Osteoblast (primary cell): Measurements from ENCODE around the gene RASAL2. TPM values are rescaled to one million over a fixed set of nuclear protein-coding genes. Genes with fewer than 3 reads are reported as not detected.
A peak's percentile ranks its signal among the peaks of the same experiment; 100 is the strongest.

Source experiments
- DNase-seq: peaks from one replicate; pipeline ENCODE4 v3.0.0; 2011; ENCODE audit warnings: low spot score, mixed read lengths; ENCODE audit not compliant: insufficient read length; ENCODE audit errors: missing footprints
- H2AFZ ChIP-seq: 2 replicates; pipeline ENCODE4 v1.6.0; 2011; ENCODE audit warnings: mild to moderate bottlenecking, low read length
- H3K27ac ChIP-seq: 2 replicates; pipeline ENCODE4 v1.5.1; 2011; ENCODE audit warnings: mild to moderate bottlenecking, low read depth, low read length, moderate library complexity
- H3K27me3 ChIP-seq: 2 replicates; pipeline ENCODE4 v1.6.0; 2012; ENCODE audit warnings: mild to moderate bottlenecking, control low read depth, inconsistent platforms, low read length, moderate library complexity; ENCODE audit not compliant: insufficient read depth
- H3K36me3 ChIP-seq: 2 replicates; pipeline ENCODE4 v1.5.1; 2011; ENCODE audit warnings: mild to moderate bottlenecking, low read length, control low read depth, moderate library complexity; ENCODE audit not compliant: insufficient read depth
- H3K4me1 ChIP-seq: 2 replicates; pipeline ENCODE4 v1.5.1; 2011; ENCODE audit warnings: mild to moderate bottlenecking, low read length, control low read depth, moderate library complexity; ENCODE audit not compliant: insufficient read depth
- H3K4me2 ChIP-seq: 2 replicates; pipeline ENCODE4 v1.6.0; 2011; ENCODE audit warnings: mild to moderate bottlenecking, low read length; ENCODE audit not compliant: insufficient read depth
- H3K4me3 ChIP-seq: fragments of 200-600 bp; sonication (generic); 3 replicates; pipeline ENCODE4 v1.5.1; 2012; ENCODE audit warnings: mild to moderate bottlenecking, low read length, inconsistent platforms; ENCODE audit not compliant: insufficient read depth
- H3K79me2 ChIP-seq: 2 replicates; pipeline ENCODE4 v1.6.0; 2012; ENCODE audit warnings: mild to moderate bottlenecking, low read length, control low read depth, inconsistent platforms; ENCODE audit not compliant: insufficient read depth
- H3K9me3 ChIP-seq: 2 replicates; pipeline ENCODE4 v1.5.1; 2011; ENCODE audit warnings: low read depth, low read length, control low read depth
- H4K20me1 ChIP-seq: 2 replicates; pipeline ENCODE4 v1.6.0; 2012; ENCODE audit warnings: mild to moderate bottlenecking, low read length, control low read depth; ENCODE audit not compliant: insufficient read depth
- CTCF ChIP-seq: IDR thresholded peaks from 2 replicates; pipeline ENCODE4 v1.5.1; 2011; ENCODE audit warnings: mild to moderate bottlenecking, low read depth, low read length, moderate library complexity; ENCODE audit errors: extremely low read depth
- total RNA-seq: library from RNA; depleted of rRNA; stranded (reverse); fragments of >200 nt; gene quantifications from 2 replicates; pipeline ENCODE4 v1.2.3, GENCODE V29; 2012

Gene RASAL2
- total RNA-seq, 1 donor: 59.4 TPM

- H3K36me3 ChIP-seq: no peaks in the 10 kb centered on the region
- H4K20me1 ChIP-seq: peaks cover 11% of the 10 kb centered on the region
- no peak overlapping the region for H2AFZ ChIP-seq
- no peaks in the 10 kb centered on the region for H3K27me3 ChIP-seq
- H3K4me1 ChIP-seq: peaks cover 30% of the 10 kb centered on the region
- H3K4me3 ChIP-seq: peak overlapping the region; percentile 96
- peak overlapping the region; percentile 76 for H3K27ac ChIP-seq
- peak; percentile 77 for DNase-seq
- H3K4me2 ChIP-seq: peak overlapping the region; percentile 95
- no peak for TF ChIP-seq CTCF
- H3K79me2 ChIP-seq: peaks cover 41% of the 10 kb centered on the region
- no peaks in the 10 kb centered on the region for H3K9me3 ChIP-seq
Measured at GRCh38 chr1:178091986-178092745, 1.7 kb upstream of the RASAL2 start.

GRCh38 chr1:178092878-178093493 lies 918 bp upstream of the RASAL2 start:
- Histone ChIP-seq H3K4me3 (peak overlapping the region; percentile 96), H3K79me2 (peaks cover 49% of the 10 kb centered on the region)

GRCh38 chr1:178093494-178093950 lies 382 bp upstream of the RASAL2 start:
- Histone ChIP-seq H4K20me1 (peaks cover 13% of the 10 kb centered on the region), H3K4me2 (peak overlapping the region; percentile 95), H3K79me2 (peaks cover 55% of the 10 kb centered on the region), H3K27me3 (no peaks in the 10 kb centered on the region), H2AFZ (peak overlapping the region; percentile 96), H3K4me1 (peaks cover 38% of the 10 kb centered on the region), H3K27ac (peak overlapping the region; percentile 92), H3K36me3 (no peaks in the 10 kb centered on the region), H3K4me3 (peak overlapping the region; percentile 96), H3K9me3 (no peaks in the 10 kb centered on the region)
- peak; percentile 99 for DNase-seq
- no peak for TF ChIP-seq CTCF

More at GRCh38 chr1:178092878-178093493, 918 bp upstream of the RASAL2 start:
- Histone ChIP-seq H3K9me3 (no peaks in the 10 kb centered on the region), H3K4me2 (peak overlapping the region; percentile 95), H3K27ac (peak overlapping the region; percentile 76), H3K36me3 (no peaks in the 10 kb centered on the region), H3K4me1 (peaks cover 34% of the 10 kb centered on the region), H2AFZ (peak overlapping the region; percentile 96), H3K27me3 (no peaks in the 10 kb centered on the region), H4K20me1 (peaks cover 13% of the 10 kb centered on the region)
- no peak for TF ChIP-seq CTCF
- peak; percentile 73 for DNase-seq
